ENCODE measurements around the gene ECT2L. TPM values are rescaled to one million over a fixed set of nuclear protein-coding genes. Genes with fewer than 3 reads are reported as not detected.

ECT2L gene
- total and polyA plus RNA-seq, 2 donors (not counting 1 experiment from before 2014, with no cell fraction given), result 0.17 TPM; not detected in 1

DNA sequence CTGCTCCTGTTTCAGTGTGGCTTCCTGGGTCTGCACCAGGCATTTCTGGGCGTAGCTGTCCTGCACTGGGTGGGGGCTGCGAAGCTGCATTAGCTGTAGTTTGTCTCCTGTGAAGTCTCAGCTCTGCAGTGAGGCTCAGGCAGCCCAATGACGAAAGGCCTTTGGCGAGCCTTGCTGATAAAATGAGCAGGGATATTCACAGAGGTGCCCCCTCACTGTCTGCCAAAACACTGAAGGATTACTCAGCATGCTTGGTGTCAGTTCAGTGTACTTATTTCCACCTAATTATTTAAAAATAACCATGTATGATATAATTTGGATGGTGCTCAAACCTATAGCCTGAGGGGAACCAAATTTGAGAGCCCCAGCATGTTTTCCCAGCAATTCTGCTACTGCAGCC is 73.5 kb downstream of the ECT2L start:
- no peaks in the 10 kb centered on the region for H3K4me1 ChIP-seq (ENCODE audit: control insufficient read depth, extremely low read depth, insufficient read depth, low read length)
- no peaks in the 10 kb centered on the region for H4K20me1 ChIP-seq (ENCODE audit: control insufficient read depth, extremely low read depth, insufficient read depth, low read length)
- H2AFZ ChIP-seq (ENCODE audit: low read length), result no peak overlapping the region
- no peak overlapping the region for H3K4me3 ChIP-seq (replicated peaks in 1 of 4; ENCODE audit: control extremely low read depth in 1 of 4, insufficient read depth in 1 of 4, low read depth in 3 of 4, low read length in 4 of 4)
- H3K36me3 ChIP-seq (ENCODE audit: control insufficient read depth, insufficient read depth, low read length), result no peaks in the 10 kb centered on the region
- no peaks in the 10 kb centered on the region for H3K9me3 ChIP-seq (ENCODE audit: control insufficient read depth, insufficient read depth, low read depth, low read length)
- no peak for TF ChIP-seq EZH2 (IDR thresholded peaks at IDR 0.05; ENCODE audit: low read length, missing control alignments)
- TF ChIP-seq, protein P1, sequence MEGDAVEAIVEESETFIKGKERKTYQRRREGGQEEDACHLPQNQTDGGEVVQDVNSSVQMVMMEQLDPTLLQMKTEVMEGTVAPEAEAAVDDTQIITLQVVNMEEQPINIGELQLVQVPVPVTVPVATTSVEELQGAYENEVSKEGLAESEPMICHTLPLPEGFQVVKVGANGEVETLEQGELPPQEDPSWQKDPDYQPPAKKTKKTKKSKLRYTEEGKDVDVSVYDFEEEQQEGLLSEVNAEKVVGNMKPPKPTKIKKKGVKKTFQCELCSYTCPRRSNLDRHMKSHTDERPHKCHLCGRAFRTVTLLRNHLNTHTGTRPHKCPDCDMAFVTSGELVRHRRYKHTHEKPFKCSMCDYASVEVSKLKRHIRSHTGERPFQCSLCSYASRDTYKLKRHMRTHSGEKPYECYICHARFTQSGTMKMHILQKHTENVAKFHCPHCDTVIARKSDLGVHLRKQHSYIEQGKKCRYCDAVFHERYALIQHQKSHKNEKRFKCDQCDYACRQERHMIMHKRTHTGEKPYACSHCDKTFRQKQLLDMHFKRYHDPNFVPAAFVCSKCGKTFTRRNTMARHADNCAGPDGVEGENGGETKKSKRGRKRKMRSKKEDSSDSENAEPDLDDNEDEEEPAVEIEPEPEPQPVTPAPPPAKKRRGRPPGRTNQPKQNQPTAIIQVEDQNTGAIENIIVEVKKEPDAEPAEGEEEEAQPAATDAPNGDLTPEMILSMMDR (conservative IDR thresholded peaks at IDR 0.05 in 1 of 2, IDR thresholded peaks at IDR 0.05 in 1 of 2; ENCODE audit: low read depth in 1 of 2, low read length in 2 of 2), result no peak
- H3K27ac ChIP-seq (ENCODE audit: insufficient read depth, low read length), result no peak overlapping the region
- H3K9ac ChIP-seq (ENCODE audit: insufficient read depth, low read length), result no peak overlapping the region
- H3K79me2 ChIP-seq (ENCODE audit: control insufficient read depth, insufficient read depth, low read length), result no peaks in the 10 kb centered on the region
- DNase-seq (ENCODE audit: low read depth in 2 of 2), result peak in 1 of 2 donors; percentile 29
- no peaks in the 10 kb centered on the region for H3K27me3 ChIP-seq (ENCODE audit: control insufficient read depth, insufficient read depth, low read length)
- H3K4me2 ChIP-seq (ENCODE audit: extremely low read depth, insufficient read depth, low read length), result no peak overlapping the region

GRCh38 chr6:138873191-138873590 is 77.3 kb downstream of the ECT2L start:
- Histone ChIP-seq H3K4me1 (ENCODE audit: control insufficient read depth, extremely low read depth, insufficient read depth, low read length) (no peaks in the 10 kb centered on the region), H3K4me2 (ENCODE audit: extremely low read depth, insufficient read depth, low read length) (no peak overlapping the region), H3K27ac (ENCODE audit: insufficient read depth, low read length) (no peak overlapping the region), H3K9ac (ENCODE audit: insufficient read depth, low read length) (no peak overlapping the region), H3K9me3 (ENCODE audit: control insufficient read depth, insufficient read depth, low read depth, low read length) (no peaks in the 10 kb centered on the region), H4K20me1 (ENCODE audit: control insufficient read depth, extremely low read depth, insufficient read depth, low read length) (no peaks in the 10 kb centered on the region), H3K79me2 (ENCODE audit: control insufficient read depth, insufficient read depth, low read length) (no peaks in the 10 kb centered on the region), H3K4me3 (replicated peaks in 1 of 4; ENCODE audit: control extremely low read depth in 1 of 4, insufficient read depth in 1 of 4, low read depth in 3 of 4, low read length in 4 of 4) (no peak overlapping the region), H2AFZ (ENCODE audit: low read length) (no peak overlapping the region), H3K27me3 (ENCODE audit: control insufficient read depth, insufficient read depth, low read length) (no peaks in the 10 kb centered on the region), H3K36me3 (ENCODE audit: control insufficient read depth, insufficient read depth, low read length) (no peaks in the 10 kb centered on the region)
- TF ChIP-seq, protein P1 (conservative IDR thresholded peaks at IDR 0.05 in 1 of 2, IDR thresholded peaks at IDR 0.05 in 1 of 2; ENCODE audit: low read depth in 1 of 2, low read length in 2 of 2), result no peak
- no peak for TF ChIP-seq EZH2 (IDR thresholded peaks at IDR 0.05; ENCODE audit: low read length, missing control alignments)
- no peak for DNase-seq (ENCODE audit: low read depth in 2 of 2)

- TF ChIP-seq, protein P1 (conservative IDR thresholded peaks at IDR 0.05 in 1 of 2, IDR thresholded peaks at IDR 0.05 in 1 of 2; ENCODE audit: low read depth in 1 of 2, low read length in 2 of 2), result no peak
- TF ChIP-seq EZH2 (IDR thresholded peaks at IDR 0.05; ENCODE audit: low read length, missing control alignments), result no peak
- no peak overlapping the region for H3K27ac ChIP-seq (ENCODE audit: insufficient read depth, low read length)
- H2AFZ ChIP-seq (ENCODE audit: low read length), result no peak overlapping the region
- DNase-seq (ENCODE audit: low read depth in 2 of 2), result no peak
- H4K20me1 ChIP-seq (ENCODE audit: control insufficient read depth, extremely low read depth, insufficient read depth, low read length), result no peaks in the 10 kb centered on the region
- no peaks in the 10 kb centered on the region for H3K79me2 ChIP-seq (ENCODE audit: control insufficient read depth, insufficient read depth, low read length)
- H3K4me3 ChIP-seq (replicated peaks in 1 of 4; ENCODE audit: control extremely low read depth in 1 of 4, insufficient read depth in 1 of 4, low read depth in 3 of 4, low read length in 4 of 4), result no peak overlapping the region
- H3K9me3 ChIP-seq (ENCODE audit: control insufficient read depth, insufficient read depth, low read depth, low read length), result no peaks in the 10 kb centered on the region
- no peaks in the 10 kb centered on the region for H3K27me3 ChIP-seq (ENCODE audit: control insufficient read depth, insufficient read depth, low read length)
- no peaks in the 10 kb centered on the region for H3K4me1 ChIP-seq (ENCODE audit: control insufficient read depth, extremely low read depth, insufficient read depth, low read length)
- no peak overlapping the region for H3K9ac ChIP-seq (ENCODE audit: insufficient read depth, low read length)
- no peak overlapping the region for H3K4me2 ChIP-seq (ENCODE audit: extremely low read depth, insufficient read depth, low read length)
- no peaks in the 10 kb centered on the region for H3K36me3 ChIP-seq (ENCODE audit: control insufficient read depth, insufficient read depth, low read length)
Observed at GRCh38 chr6:138882369-138883017, 86.6 kb downstream of the ECT2L start.
